ENCODE results near the gene SOD1.
"Not testable (repeated sequence)": the region's sequence is repeated elsewhere in the genome, so short reads cannot be mapped to it uniquely, and the experiment has no call there.

Gene SOD1

GRCh38 chr21:31656199-31657095 is 3.0 kb upstream of the SOD1 start:
- no peak for DNase-seq

- no peak for DNase-seq
Measured at GRCh38 chr21:31658053-31658452, 1.4 kb upstream of the SOD1 start.

GRCh38 chr21:31659286-31659535 is 282 bp upstream of the SOD1 start:
- DNase-seq, result no peak

- no peak for DNase-seq
Measured at GRCh38 chr21:31660259-31660565, 719 bp downstream of the SOD1 start.

- no peak for DNase-seq
Measured at GRCh38 chr21:31660591-31660990, 1.1 kb downstream of the SOD1 start.

GRCh38 chr21:31663584-31664249 is 4.2 kb downstream of the SOD1 start:
- DNase-seq, result no peak

- no peak for DNase-seq
Measured at GRCh38 chr21:31665397-31665796, 5.9 kb downstream of the SOD1 start.

GRCh38 chr21:31665869-31666268 is 6.4 kb downstream of the SOD1 start:
- not testable (repeated sequence) for DNase-seq

- no peak for DNase-seq
Measured at GRCh38 chr21:31666445-31667010, 7.0 kb downstream of the SOD1 start.

GRCh38 chr21:31667132-31667531 is 7.6 kb downstream of the SOD1 start:
- DNase-seq, result no peak

GRCh38 chr21:31667639-31668038 is 8.1 kb downstream of the SOD1 start:
- no peak for DNase-seq

- no peak for DNase-seq
Measured at GRCh38 chr21:31668651-31669491, 9.4 kb downstream of the SOD1 start.

- DNase-seq, result no peak
Measured at GRCh38 chr21:31670070-31670469, 10.6 kb downstream of the SOD1 start.

GRCh38 chr21:31671146-31671716 is 11.7 kb downstream of the SOD1 start:
- DNase-seq, result no peak

GRCh38 chr21:31671931-31672330 is 12.4 kb downstream of the SOD1 start:
- no peak for DNase-seq

GRCh38 chr21:31673321-31673912 is 13.9 kb downstream of the SOD1 start:
- DNase-seq, result no peak

GRCh38 chr21:31675318-31675717 is 15.8 kb downstream of the SOD1 start:
- no peak for DNase-seq

GRCh38 chr21:31675960-31676359 is 16.5 kb downstream of the SOD1 start:
- DNase-seq, result no peak

- no peak for DNase-seq
Measured at GRCh38 chr21:31677047-31677446, 17.6 kb downstream of the SOD1 start.

GRCh38 chr21:31678478-31678877 is 19.0 kb downstream of the SOD1 start:
- DNase-seq, result no peak

- DNase-seq, result no peak
Measured at GRCh38 chr21:31682620-31683019, 23.1 kb downstream of the SOD1 start.

- DNase-seq, result no peak
Measured at GRCh38 chr21:31683029-31683428, 23.5 kb downstream of the SOD1 start.

GRCh38 chr21:31684918-31685317 is 25.4 kb downstream of the SOD1 start:
- DNase-seq, result no peak

Measured in bone marrow (tissue), 2 donors.